NCI-H2227 treated with DMSO at 0.1 percent for 48 hours (cell line): ENCODE measurements around the gene RPS16.
"Not testable (repeated sequence)": the region's sequence is repeated elsewhere in the genome, so short reads cannot be mapped to it uniquely, and the experiment has no call there.

Source experiments
- DNase-seq: peaks from one replicate; lab custom pipeline; 2025; lab: John Stamatoyannopoulos, UW

RPS16 gene

GRCh38 chr19:39435499-39436349 lies at the start of gene RPS16:
TSS of gene RPS16 (minus strand) at chr19:39435949. CDS start at chr19:39435895, 54 bp downstream.
- peak; percentile 100 for DNase-seq

- no peak for DNase-seq
Observed at GRCh38 chr19:39483141-39483540, 47.4 kb upstream of the RPS16 start.

- DNase-seq: no peak
Observed at GRCh38 chr19:39481676-39482075, 45.9 kb upstream of the RPS16 start.

GRCh38 chr19:39481229-39481545 lies 45.4 kb upstream of the RPS16 start:
- DNase-seq: peak; percentile 82

- DNase-seq: peak; percentile 100
Observed at GRCh38 chr19:39480337-39481228, 44.8 kb upstream of the RPS16 start, which contains the start of gene TIMM50. TSS of gene TIMM50 (plus strand) at chr19:39480838. CDS start at chr19:39480854, 16 bp downstream.

- peak; percentile 79 for DNase-seq
Observed at GRCh38 chr19:39479916-39480315, 44.2 kb upstream of the RPS16 start.

GRCh38 chr19:39479319-39479801 lies 43.6 kb upstream of the RPS16 start:
- DNase-seq: peak; percentile 59

- DNase-seq: no peak
Observed at GRCh38 chr19:39475748-39476147, 40.0 kb upstream of the RPS16 start.

GRCh38 chr19:39474139-39474620 lies 38.4 kb upstream of the RPS16 start:
- DNase-seq: peak; percentile 88

- DNase-seq: no peak
Observed at GRCh38 chr19:39473443-39473960, 37.8 kb upstream of the RPS16 start.

GRCh38 chr19:39472746-39473442 lies 37.1 kb upstream of the RPS16 start:
- no peak for DNase-seq

GRCh38 chr19:39471756-39472536 lies 36.2 kb upstream of the RPS16 start:
- no peak for DNase-seq

GRCh38 chr19:39470724-39471339 lies 35.1 kb upstream of the RPS16 start:
- no peak for DNase-seq

GRCh38 chr19:39469567-39469966 lies 33.8 kb upstream of the RPS16 start:
- DNase-seq: no peak

GRCh38 chr19:39469036-39469435 lies 33.3 kb upstream of the RPS16 start:
- no peak for DNase-seq

GRCh38 chr19:39467941-39468340 lies 32.2 kb upstream of the RPS16 start:
- no peak for DNase-seq

- no peak for DNase-seq
Observed at GRCh38 chr19:39465956-39466747, 30.4 kb upstream of the RPS16 start.

- no peak for DNase-seq
Observed at GRCh38 chr19:39463403-39463802, 27.7 kb upstream of the RPS16 start.

GRCh38 chr19:39451257-39451656 lies 15.5 kb upstream of the RPS16 start:
- DNase-seq: not testable (repeated sequence)
